Measurements from ENCODE around the gene PRKG1.
"Not testable (repeated sequence)": the region's sequence is repeated elsewhere in the genome, so short reads cannot be mapped to it uniquely, and the experiment has no call there.

Gene PRKG1

DNA sequence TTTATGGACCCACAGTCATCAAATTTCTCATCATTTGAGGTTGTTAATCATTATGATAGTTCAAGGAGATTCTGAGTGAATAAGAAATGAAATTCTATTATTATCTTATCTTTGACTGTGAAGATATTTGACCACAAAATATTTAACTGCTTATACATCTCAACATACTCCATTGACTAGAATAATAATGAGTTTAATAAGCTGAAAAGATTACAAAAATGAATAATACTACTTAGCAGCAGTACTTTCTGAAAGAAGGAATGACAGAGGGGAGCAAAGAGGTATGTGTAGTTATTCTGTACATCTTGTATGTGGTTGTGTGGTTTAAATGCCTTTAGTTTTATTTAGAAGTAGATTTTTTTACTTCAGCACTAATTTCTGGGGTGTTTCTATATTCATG, 214.2 kb downstream of the PRKG1 start:
- no peak for DNase-seq

GRCh38 chr10:51289519-51289918, 215.2 kb downstream of the PRKG1 start:
- no peak for DNase-seq

DNA sequence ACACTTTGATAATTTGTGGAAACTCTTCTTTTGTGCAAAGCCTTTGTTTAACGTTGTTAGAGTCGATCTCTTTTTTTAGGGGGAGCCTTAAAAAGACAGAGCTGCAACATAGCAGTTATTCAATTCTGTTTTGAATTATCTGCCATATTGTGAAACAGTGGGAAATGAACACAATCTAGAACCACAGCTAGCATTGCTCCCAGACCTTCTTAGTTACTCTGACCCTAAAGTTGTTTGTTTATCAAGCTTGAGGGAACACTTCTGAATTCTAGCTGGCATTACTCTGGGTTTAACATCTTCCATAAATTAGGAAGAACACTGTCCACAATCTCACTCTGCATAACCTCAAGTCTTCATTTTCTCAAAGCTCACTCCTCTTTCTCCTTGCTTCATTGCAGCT, 217.7 kb downstream of the PRKG1 start:
- no peak for DNase-seq

- DNase-seq: no peak
These were observed 223.2 kb downstream of the PRKG1 start for GRCh38 chr10:51297438-51297837.

- peak in 1 of 2 experiments; percentile 15 for DNase-seq
These were observed 226.5 kb downstream of the PRKG1 start for GRCh38 chr10:51300617-51301304.

- DNase-seq: no peak
These were observed 227.4 kb downstream of the PRKG1 start for GRCh38 chr10:51301644-51302043.

- DNase-seq: no peak
These were observed 228.0 kb downstream of the PRKG1 start for GRCh38 chr10:51302316-51302715.

DNA sequence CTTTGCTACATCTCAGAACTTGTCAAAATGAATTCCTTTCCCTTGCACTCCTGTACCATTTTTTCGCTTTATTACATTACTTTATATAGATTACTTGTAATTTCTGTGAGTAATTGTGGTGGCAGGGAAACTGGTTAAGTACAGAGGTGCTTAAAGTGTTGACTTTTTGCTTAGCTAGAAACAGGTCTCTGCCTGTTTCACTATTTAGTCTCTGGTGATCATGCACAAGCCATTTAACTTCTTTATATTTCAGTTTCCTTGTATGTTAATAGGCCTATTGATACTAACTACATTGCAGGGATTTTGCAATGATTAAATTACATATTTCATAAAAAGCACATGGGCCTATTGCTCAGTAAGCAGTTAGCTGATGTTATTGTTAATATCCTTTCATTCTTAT, 233.8 kb downstream of the PRKG1 start:
- no peak for DNase-seq

GRCh38 chr10:51311228-51311627, 236.9 kb downstream of the PRKG1 start:
- no peak for DNase-seq

DNA sequence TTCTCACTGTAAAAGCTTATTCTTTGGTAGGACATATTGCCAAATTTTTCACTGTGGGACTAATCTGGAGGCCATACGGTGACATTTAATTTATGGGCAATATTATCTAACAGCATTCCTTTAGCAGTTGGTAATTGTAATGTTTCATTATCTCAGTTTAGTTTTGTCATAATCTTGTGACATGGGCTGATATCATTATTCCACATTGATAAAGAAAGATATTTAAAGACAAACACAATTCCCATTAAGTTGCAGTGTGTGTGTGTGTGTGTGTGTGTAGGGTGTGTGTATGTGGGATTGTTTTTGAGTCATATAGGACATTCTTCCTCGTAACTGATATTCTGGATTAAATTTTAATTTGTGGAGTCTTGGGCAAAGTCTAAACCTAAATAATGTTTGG, 238.5 kb downstream of the PRKG1 start:
- DNase-seq: no peak

DNA sequence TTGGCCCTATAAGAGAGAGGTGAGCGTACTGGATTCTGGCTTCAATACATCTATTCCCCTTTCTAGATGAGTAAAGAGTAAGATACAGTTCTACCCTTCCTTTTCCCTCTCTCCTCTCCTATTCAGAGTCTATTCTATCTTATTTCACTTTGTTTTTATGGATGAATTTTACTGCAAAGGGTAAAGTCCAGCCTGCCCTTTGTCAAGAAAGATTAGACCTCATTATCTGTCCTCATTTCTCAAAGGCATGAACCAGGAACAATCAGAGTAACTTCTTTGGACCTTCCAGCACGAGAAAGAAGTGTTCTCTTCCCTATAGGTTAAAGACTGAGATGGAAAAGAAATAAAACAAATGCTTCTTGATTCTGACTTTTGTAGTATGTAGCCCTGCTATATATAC, 239.0 kb downstream of the PRKG1 start:
- DNase-seq: no peak

- no peak for DNase-seq
These were observed 239.6 kb downstream of the PRKG1 start for GRCh38 chr10:51313773-51314478.

DNA sequence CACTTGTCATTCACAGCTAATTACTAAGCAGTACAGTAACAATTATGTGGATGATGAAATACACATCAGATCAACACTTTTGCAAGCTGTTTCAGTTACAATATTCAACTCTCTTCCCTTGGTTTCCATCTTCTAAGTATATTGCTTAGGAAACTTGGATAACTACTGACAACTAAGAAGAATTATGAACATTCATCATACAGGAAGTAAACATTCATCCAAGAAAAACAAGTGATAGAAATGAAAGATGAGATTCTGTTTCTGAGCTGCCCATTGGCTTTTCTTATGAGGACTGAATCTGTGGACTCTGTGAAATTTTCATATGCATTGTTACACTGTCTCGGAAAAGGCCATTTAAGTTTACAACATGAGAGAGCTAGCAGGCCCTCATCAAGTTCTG, 240.2 kb downstream of the PRKG1 start:
- DNase-seq: no peak

DNA sequence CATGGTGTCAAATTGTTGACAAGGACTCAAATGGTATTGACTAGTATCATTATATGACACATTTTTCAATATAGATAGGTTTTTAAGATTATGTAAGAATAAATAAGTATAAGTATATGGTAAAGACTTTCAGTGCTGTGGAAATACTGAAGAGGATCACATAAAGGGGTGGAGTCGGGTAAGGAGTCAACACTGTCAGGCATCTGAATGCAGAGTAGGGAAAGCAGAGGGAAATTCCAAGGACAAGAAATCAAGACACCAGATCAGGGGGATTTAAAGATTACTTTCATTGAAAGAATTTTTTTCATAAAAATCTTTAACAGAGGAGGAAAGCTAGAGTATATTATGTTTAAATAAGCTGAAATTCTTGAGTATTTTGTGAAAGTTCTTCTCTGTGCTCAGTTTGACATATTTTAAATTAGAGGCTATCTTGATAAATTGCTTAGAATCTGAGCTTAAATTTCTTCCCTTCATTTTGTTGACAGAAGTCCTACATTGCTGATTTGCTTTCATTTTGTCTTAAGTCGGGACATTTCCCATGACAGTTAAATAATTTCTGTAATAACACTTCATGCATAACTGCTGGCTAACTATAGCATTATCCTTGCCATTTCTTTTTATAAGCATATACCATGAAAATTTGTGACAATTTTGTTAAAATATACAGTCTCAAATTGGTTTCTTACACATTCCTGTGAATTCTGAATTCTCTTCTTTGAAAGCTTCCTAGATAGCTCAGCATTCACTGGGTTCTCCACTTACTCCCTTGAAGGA, 244.3 kb downstream of the PRKG1 start:
- no peak for DNase-seq

- no peak for DNase-seq
These were observed 244.8 kb downstream of the PRKG1 start for GRCh38 chr10:51319173-51319435.

DNA sequence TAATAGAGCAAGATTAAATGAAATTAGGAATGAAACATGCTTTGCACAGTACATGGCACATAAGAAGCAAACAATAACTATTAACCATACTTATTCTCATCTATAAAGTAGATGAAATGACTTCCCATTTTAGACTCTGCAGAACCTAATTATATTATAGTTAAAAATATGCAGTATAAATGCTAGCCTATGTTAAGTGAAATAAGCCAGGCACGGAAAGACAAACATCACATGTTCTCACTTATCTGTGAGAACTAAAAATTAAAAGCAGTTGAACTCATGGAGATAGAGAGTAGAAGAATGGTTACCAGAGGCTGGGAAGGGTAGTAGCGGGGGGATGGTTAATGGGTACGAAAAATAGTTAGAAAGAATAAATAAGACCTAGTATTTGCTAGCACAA, 247.0 kb downstream of the PRKG1 start:
- no peak for DNase-seq

DNA sequence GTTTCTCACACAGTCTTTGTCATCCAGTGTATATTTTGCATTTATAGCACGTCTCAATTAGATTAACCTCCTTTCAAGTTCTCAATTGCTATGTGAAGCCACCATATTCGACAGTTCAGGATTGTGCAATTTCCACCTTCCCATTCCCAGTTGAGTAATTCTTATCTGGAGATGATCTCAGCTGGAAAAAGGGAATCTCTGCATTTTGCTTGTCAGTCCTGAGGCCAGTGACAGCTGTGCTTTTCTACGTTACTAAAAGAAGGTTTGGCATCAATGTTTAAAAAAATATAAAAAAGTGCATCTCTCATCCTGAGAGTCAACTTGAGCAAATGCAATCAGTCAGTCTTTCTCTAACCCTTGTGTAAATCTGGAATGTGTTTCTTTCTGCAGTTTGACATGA, 247.7 kb downstream of the PRKG1 start:
- no peak for DNase-seq

- no peak for DNase-seq
These were observed 251.4 kb downstream of the PRKG1 start for GRCh38 chr10:51325649-51326048.

- DNase-seq: no peak
These were observed 251.9 kb downstream of the PRKG1 start for GRCh38 chr10:51326174-51326573.

DNA sequence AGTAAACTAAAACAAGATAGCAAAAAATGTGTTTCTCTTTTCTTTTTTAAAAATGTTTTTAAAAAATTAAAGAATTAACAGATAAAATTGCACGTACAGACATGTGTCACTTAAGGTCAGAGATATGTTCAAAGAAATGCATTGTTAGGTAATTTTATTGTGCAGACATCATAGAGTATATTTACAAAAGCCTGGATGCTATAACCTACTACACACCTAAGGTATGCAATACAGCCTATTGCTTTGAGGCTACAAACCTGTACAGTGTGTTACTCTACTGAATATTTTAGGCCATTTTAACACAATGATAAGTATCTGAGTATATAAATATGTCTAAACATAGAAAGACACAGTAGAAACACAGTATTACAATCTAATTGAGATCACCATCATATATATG, 253.1 kb downstream of the PRKG1 start:
- no peak for DNase-seq

- DNase-seq: no peak
These were observed 266.1 kb downstream of the PRKG1 start for GRCh38 chr10:51340366-51340765.

- DNase-seq: no peak
These were observed 266.7 kb downstream of the PRKG1 start for GRCh38 chr10:51340845-51341610.

GRCh38 chr10:51341745-51342144, 267.5 kb downstream of the PRKG1 start:
- not testable (repeated sequence) for DNase-seq

GRCh38 chr10:51342381-51342780, 268.1 kb downstream of the PRKG1 start:
- no peak for DNase-seq

Data from NCI-H524 (cell line).